Tibial nerve (tissue), 4 donors: ENCODE results near the gene DNTTIP2. TPM values are rescaled to one million over a fixed set of nuclear protein-coding genes. Genes with fewer than 3 reads are reported as not detected.

Experiments
- DNase-seq, 2 donors: peaks; one replicate each; pipeline ENCODE4 v3.0.0-alpha.2; 2019; ENCODE audit warnings: low spot score in 2 of 2
- H3K27ac ChIP-seq, 4 donors: fragments of 200-600 bp; sonication (generic) in 3 of 4; one replicate each; pipeline ENCODE4 v1.5.1; 2017 to 2019; ENCODE audit warnings: mild to moderate bottlenecking in 1 of 4
- H3K27me3 ChIP-seq, 2 donors: fragments of 200-600 bp; sonication (generic) in 1 of 2; one replicate each; pipeline versions ENCODE4 v1.5.1 to v1.6.0; 2017 to 2019
- H3K36me3 ChIP-seq, 3 donors: fragments of 200-600 bp; sonication (generic); one replicate each; pipeline ENCODE4 v1.5.1; 2018 to 2019
- H3K4me1 ChIP-seq, 4 donors: fragments of 200-600 bp; sonication (generic) in 3 of 4; one replicate each; pipeline ENCODE4 v1.5.1; 2017 to 2019
- H3K4me3 ChIP-seq, 4 donors: fragments of 200-600 bp; sonication (generic) in 3 of 4; one replicate each; pipeline ENCODE4 v1.5.1; 2017 to 2019; ENCODE audit warnings: mild to moderate bottlenecking in 1 of 4, moderate library complexity in 1 of 4
- H3K9me3 ChIP-seq, 4 donors: fragments of 200-600 bp; sonication (generic) in 3 of 4; one replicate each; pipeline ENCODE4 v1.5.1; 2017 to 2019
- CTCF ChIP-seq, 5 experiments: fragments of 200-600 bp in 3 of 5; fragments of 450-650 bp in 2 of 5; sonication (generic) in 3 of 5; IDR thresholded peaks; one replicate each; pipeline ENCODE4 v1.5.1; 2016 to 2019; ENCODE audit warnings: antibody characterized with exemption in 5 of 5, mild to moderate bottlenecking in 3 of 5, moderate library complexity in 2 of 5
- EP300 ChIP-seq, 2 donors: sonication (generic); formaldehyde crosslinking; IDR thresholded peaks; one replicate each; pipeline ENCODE4 v1.6.1; 2017; ENCODE audit warnings: antibody characterized with exemption in 2 of 2, mild to moderate bottlenecking in 1 of 2
- POLR2A ChIP-seq, 2 donors: fragments of 450-650 bp; IDR thresholded peaks; one replicate each; pipeline ENCODE4 v1.6.1; 2017; ENCODE audit warnings: antibody characterized with exemption in 2 of 2, mild to moderate bottlenecking in 2 of 2, moderate library complexity in 2 of 2
- WGBS, 2 donors: methylation state at CpG; one replicate each; pipeline ENCODE4 v1.1.5; 2018; 5-methylcytosine and 5-hydroxymethylcytosine counted together
- total RNA-seq, 4 donors: library from RNA; depleted of rRNA; stranded (reverse); fragments of >200 nt; gene quantifications; one replicate each; pipeline ENCODE4 v1.1.0, GENCODE V29; 2016

DNTTIP2 gene
- total RNA-seq, 4 donors from 2014 or later: 11.8 to 36.5 (median 21.3) TPM

DNA sequence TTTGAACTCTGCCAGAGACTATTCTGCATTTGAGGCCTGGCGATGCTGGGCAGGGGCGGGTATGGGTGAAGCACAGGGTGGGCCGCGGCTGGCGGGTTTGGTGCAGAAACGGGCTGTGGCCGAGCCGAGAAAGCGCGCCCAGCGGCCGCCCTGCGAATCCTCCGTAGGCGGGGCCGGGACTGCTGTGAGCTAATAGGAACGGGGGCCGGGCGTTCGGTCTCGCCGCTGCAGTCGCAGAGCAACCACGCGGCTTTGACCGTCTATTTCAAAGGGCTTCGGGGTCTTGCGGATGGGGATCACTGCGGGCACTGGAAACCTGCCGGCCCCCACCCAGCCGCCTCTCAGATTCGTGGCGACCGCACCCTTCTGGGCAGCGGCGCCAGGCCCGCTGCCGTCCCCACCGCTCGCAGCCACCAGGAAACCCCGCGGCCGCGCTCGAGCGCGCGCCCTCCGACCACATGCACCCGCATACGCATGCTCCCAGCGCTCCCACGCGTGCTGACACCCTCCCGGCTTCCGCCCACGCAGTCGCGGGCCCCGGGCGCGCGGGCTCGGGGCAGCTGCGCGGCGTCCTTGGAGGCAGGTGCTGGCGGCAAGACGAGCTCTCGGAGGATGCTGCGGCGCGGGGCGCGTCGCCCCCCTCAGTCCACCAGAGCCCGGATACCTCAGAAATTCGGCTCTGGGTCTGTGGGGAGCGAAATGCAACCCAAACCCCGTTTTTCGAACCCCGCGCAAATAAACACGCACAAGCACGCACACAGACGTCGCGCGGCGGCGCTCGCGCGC lies 32.6 kb downstream of the DNTTIP2 start:
- Histone ChIP-seq H3K9me3 (no peaks in the 10 kb centered on the region), H3K4me1 (peaks cover 0 to 40% (median 13%) of the 10 kb centered on the region in 4 donors), H3K27ac (peak overlapping the region; percentile 83 to 99 (median 99)), H3K27me3 (no peaks in the 10 kb centered on the region), H3K36me3 (no peaks in the 10 kb centered on the region), H3K4me3 (peak overlapping the region; percentile 57 to 95 (median 82))
- peak; percentile 26 to 73 (median 38) for TF ChIP-seq CTCF (IDR thresholded peaks at IDR 0.05)
- peak in 1 of 2 donors; percentile 71 for TF ChIP-seq EP300 (IDR thresholded peaks at IDR 0.05)
- peak; percentile 57 to 84 for TF ChIP-seq POLR2A (IDR thresholded peaks at IDR 0.05)
- DNase-seq: peak; percentile 83 to 84
- WGBS, 2 donors: 0 to 1% methylated on average over 36 to 48 of the region's 94 CpGs

DNA sequence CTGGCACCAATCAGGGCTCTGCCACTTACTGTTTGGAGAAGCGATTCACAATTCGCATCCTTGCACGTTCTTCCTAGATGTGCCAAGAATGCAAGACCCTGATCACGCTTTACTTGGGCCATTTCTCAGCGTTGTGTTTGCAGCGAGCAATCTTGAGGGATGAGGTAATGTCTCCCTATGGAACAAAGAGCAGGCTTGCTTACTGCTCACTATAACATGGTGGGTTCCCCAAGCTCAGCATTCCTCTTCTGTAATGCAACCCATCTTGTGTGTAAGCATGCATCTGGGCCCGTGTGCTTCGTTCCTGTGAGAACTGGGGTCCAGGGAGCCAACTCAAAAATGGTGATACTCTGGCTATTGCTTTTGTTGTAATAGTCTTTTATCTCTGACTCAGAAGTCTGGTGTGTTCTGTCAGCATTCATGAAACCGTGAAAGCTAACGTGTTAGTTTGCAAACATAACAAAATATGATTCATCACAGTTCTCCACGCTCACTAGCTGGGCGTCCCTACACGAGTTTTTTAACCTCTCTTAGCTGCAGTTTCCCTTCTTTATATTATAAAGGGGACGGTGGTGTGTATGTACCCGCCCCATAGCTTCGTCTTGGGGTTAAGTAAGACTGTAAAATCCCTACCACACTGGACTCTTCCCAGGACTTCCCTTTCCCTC lies 33.3 kb downstream of the DNTTIP2 start:
- no peaks in the 10 kb centered on the region for H3K9me3 ChIP-seq
- peaks cover 0 to 40% (median 13%) of the 10 kb centered on the region in 4 donors for H3K4me1 ChIP-seq
- H3K27me3 ChIP-seq: no peaks in the 10 kb centered on the region
- H3K36me3 ChIP-seq: no peaks in the 10 kb centered on the region
- TF ChIP-seq EP300 (IDR thresholded peaks at IDR 0.05) (no peak), CTCF (IDR thresholded peaks at IDR 0.05) (no peak), POLR2A (IDR thresholded peaks at IDR 0.05) (no peak)
- no peak for DNase-seq
- H3K4me3 ChIP-seq: peak overlapping the region; percentile 57 to 95 (median 82)
- H3K27ac ChIP-seq: peak overlapping the region; percentile 83 to 99 (median 99)
- 12% methylated on average over 16 of the region's 16 CpGs for WGBS, 2 donors

DNA sequence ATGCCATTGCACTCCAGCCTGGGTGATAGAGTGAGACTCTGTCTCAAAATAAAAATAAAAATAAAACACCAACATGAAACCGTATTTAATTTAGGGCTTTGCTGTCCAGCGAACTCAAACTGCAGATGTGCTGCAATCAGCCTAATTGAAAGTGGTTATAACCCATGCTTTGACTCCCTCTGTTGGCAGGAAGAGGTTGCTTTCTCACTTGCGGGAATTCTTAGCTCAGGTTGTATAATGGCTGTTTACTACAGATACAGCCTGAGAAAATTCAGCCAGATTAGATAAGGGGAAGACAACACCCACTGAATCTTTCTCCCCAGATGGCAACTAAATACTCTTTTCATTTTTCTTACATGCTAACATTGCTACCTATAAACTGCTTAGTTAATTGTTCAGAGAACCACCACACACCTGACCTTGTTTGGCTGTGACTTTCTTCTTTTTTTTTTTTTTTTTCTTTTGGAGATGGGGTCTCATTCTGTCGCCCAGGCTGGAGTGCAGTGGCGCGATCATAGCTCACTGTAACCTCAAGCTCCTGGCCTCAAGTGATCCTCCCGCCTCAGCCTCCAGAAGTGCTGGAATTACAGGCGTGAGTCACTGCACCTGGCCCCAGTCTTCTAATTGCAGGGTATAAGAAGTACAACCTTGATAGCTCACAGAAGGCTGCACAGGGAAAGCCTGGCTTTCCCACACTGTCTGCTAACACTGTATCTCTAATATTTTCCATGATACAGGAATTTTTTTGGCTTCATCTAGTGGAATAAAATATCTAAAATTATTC lies 34.6 kb downstream of the DNTTIP2 start:
- peak overlapping the region in 3 of 4 donors; percentile 23 to 99 (median 99) for H3K27ac ChIP-seq
- H3K27me3 ChIP-seq: no peaks in the 10 kb centered on the region
- DNase-seq: peak in 1 of 2 donors; percentile 63
- 50 to 56% methylated on average over 8 of the region's 8 CpGs for WGBS, 2 donors
- H3K36me3 ChIP-seq: no peaks in the 10 kb centered on the region
- peak; percentile 54 to 78 (median 67) for TF ChIP-seq CTCF (IDR thresholded peaks at IDR 0.05)
- no peak for TF ChIP-seq POLR2A (IDR thresholded peaks at IDR 0.05)
- no peak for TF ChIP-seq EP300 (IDR thresholded peaks at IDR 0.05)
- no peaks in the 10 kb centered on the region for H3K9me3 ChIP-seq
- H3K4me1 ChIP-seq: peaks cover 0 to 40% (median 13%) of the 10 kb centered on the region in 4 donors
- H3K4me3 ChIP-seq: no peak overlapping the region

- no peak for DNase-seq
- H3K4me1 ChIP-seq: peaks cover 0 to 32% (median 16%) of the 10 kb centered on the region in 4 donors
Measured at GRCh38 chr1:93842750-93843500, 36.1 kb downstream of the DNTTIP2 start.

More at GRCh38 chr1:93842750-93843500, 36.1 kb downstream of the DNTTIP2 start:
- no peaks in the 10 kb centered on the region for H3K27me3 ChIP-seq
- WGBS, 2 donors: 59 to 62% methylated on average over 5 of the region's 5 CpGs
- no peaks in the 10 kb centered on the region for H3K36me3 ChIP-seq
- no peak overlapping the region for H3K27ac ChIP-seq
- H3K4me3 ChIP-seq: no peak overlapping the region
- no peak for TF ChIP-seq POLR2A (IDR thresholded peaks at IDR 0.05)
- TF ChIP-seq CTCF (IDR thresholded peaks at IDR 0.05): no peak
- TF ChIP-seq EP300 (IDR thresholded peaks at IDR 0.05): no peak
- H3K9me3 ChIP-seq: no peaks in the 10 kb centered on the region
